SKM-1 (cell line): ENCODE measurements around the gene ACSS1.

Source experiments
- DNase-seq: peaks from one replicate; lab custom pipeline; 2025; ENCODE audit not compliant: unreplicated experiment; lab: John Stamatoyannopoulos, UW

Gene ACSS1

DNA sequence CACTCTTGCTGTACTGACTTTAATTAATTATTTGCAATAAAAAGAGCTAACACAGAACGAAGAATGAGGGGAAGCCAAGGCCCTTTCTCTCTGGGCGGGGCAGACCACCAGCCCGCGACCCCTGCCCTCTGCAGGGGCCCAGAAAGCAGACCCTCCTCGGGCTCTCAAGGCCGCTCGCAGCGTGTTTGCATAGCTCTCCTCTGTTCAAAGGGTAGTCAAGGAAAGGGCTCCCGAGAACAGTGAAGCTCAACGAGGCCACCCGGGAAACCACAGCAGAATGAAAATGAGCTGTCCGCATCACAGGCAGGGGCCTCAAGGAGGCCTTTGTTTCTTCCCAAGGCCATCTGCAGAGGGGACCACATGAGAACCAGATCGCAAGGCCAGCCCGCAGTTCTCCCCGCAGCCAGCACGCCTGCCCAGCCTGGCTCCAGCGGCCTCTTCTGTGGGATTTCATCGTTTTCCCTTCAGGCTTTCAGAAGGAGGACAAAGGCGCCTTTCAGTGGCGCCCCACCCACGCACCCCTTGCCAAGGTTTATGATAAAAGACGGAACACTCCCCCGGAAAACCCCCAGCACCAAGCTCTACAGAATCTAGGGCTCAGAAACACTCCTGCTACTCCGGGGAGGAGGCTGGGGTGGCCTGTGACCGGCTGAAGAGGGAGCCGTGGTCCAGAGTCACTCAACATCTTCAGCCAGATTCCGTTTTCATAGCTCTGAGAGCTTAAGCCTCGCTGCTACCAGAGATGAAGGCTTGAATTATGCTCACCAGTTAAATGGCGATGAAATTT is 25.3 kb downstream of the ACSS1 start:
- no peak for DNase-seq

DNA sequence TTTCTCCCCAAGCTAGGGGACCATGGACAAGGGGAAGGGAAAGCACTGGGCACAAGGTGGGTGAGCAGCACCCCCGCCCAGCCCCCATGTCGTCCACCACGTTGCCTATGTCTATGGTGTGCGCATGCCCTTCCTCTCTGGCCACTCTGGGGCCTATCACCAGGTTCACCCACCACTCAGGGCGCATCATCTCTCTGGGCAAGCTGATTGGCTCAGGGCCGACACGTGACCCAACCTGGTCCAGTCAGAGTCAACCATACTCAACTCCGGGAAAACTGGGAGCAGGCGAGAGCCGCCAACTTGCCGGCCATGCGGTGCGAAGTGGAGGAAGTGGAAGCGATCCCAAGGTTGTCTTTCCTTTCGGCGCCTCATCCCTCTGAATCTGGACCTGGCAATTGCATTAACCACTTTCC is 25.9 kb downstream of the ACSS1 start:
- DNase-seq: no peak

DNA sequence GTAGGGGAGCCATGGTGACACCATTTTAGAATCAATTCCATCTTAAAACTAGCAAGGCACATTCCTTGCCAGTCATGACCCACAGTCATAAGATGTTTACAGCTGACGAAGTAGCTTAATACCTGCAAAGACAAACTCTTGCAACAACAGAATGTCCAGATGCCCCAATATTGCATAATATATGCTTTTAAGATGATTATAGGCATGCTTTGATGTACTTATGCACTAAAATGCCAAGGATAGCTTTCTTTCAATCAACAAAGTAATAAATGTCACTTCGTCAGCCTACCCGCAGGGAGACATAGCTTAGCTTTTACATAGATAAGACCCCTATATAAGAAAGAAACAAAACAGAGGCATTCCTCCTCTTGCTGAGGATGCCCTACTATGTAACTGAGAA is 26.7 kb downstream of the ACSS1 start:
- DNase-seq: no peak

DNA sequence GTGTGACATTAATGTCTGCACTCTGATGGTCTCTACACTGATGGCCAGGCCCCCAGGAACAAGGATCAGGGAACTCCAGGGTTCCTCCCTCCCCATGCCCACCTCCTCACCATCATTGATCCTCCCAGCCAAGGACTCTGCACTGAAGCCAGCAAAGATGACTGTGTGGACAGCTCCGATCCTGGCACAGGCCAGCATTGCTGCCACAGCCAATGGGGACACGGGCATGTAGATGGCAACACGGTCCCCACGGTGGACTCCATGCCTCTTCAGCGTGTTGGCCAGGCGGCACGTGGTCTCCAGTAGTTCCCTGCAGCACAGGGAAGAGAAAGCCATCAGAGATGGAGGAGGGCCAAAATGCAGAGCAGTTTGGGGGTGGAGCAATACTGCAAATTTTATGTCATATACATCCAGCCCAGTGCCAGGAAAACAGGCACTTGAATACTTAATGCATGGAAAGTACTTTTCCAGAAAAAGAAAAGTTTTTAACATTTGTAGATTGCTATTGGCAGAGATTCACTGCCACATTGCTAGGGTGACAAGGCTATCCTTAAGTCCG is 27.2 kb downstream of the ACSS1 start:
- DNase-seq: no peak

DNA sequence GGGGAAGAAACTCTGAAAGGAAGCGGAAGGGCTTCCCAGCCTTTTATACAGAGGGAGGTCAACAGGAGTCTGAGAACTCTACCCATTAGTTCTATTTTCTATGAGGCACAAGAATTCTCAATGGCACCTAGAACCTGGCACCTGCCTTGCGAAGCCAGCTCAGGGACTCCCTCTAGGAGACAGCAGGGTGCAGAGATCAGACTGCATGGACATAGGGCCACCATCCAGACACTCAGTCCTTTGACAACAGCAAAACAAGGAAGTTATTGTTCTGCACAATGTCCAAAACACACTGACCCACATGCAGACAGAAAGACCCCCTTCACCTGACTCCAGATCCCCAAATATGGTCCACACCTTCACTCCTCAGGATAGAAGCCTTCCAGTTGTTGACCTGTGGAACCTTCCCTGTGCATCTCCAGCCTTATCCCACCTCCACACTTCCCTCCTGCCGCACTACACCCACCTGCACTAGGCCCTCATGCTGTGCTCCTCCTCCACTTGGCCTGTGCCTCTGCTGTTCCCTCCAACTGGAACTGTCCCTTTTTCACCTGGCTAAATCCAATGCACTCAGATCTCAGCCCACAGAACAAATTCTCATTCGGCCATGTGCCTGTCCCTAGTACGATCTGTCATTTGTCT is 27.8 kb downstream of the ACSS1 start:
- DNase-seq: no peak

DNA sequence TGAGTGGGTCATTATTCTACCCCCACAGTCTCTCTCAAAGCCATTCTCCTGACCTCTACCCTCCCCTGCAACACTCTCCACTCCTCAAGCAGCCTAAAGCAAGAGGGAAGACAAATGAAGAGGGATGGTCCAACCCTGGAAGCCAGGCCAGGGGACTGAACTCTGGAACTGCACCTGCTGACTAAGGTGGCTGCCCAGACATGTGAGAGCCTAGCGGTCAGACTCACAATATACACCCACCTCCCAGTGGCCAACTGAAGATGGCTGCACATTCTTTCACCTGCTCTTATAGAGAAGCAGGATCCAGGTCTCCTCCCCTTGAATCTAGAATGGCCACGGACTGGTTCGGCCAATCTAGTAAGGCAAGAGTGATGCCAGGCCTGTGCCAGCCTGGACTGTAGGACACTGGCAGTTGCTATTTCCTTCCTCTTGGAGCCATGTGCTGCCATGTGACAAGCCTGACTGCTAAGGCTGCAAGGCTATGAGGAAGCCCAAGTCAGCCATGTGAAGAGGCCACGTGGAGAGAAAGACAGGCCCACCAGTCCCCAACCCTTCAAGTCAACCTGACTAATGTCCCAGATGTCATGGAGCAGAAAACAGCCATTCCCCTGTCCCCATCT is 31.8 kb downstream of the ACSS1 start:
- DNase-seq: no peak

DNA sequence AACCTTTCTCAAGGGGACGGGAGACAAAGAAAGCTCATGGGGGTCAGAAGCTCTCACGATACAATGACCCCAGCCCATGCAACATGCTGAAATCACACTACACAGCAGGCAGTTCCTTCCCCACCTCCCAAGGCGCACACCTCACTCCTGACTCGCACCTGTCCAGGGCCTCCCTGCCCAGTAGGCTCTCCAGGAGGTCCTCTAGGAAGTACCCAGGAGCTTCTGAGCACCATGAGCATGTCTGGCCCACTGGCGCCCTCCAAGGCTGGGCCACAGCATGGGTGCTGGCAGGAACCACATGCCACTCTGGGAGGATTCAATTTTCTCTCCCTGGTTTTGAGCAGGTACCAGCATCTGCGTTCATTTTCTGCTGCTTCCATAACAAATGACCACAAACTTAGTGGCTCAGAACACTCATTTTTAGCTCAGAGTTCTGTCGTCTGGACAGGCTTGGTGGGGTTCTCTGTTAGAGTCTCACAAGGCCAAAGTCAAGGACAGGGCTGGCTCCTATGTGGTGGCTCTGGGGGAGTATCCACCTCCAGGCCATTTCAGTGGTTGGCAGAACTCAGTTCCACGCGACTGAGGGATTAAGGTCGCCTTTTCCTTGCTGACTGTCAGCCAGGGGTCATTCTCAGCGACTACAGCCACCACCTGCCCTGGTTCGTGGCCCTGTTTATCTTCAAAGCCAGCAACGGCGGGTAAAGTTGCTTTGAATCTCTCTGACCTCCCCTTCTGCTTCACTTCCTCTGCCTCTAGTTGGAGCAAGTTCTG is 32.7 kb downstream of the ACSS1 start:
- DNase-seq: no peak

DNA sequence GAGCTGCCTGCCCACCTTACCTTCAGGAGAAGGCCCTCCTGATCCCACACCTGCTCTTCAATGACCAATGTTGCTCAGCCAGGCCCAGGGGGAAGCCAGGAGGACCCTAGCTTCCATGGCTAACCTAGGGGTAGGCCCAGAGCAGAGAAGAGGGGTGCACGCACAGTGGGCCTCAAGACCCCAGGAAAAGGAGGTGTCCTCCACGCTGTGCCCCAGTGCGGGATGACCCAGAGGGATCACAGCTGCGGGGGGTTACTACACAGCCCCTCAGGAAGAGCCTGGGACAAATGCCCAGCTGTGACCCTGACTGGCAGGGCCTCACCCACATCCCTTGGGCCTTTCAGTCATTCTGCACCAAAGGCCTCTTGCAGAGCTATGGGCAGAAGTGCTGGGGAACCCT is 33.8 kb downstream of the ACSS1 start:
- DNase-seq: no peak

DNA sequence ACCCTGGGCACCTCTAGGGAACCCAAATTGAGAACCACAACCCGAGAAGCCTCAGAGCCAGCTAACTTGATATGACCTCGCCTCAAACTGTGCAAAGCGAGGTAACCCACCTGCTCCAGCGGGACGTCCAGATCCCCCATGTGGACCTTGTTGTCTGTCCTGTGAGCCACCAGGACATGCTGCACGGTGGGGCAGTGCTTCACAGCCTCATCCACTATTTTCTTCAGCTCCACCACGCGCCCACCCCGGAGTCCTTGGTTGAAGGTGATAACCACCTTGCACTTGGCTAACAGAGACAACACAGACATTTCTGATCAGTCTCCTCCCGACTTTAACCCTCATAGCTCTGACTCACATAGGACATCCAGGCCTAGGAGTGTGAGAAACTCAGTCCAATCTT is 34.6 kb downstream of the ACSS1 start:
- no peak for DNase-seq

DNA sequence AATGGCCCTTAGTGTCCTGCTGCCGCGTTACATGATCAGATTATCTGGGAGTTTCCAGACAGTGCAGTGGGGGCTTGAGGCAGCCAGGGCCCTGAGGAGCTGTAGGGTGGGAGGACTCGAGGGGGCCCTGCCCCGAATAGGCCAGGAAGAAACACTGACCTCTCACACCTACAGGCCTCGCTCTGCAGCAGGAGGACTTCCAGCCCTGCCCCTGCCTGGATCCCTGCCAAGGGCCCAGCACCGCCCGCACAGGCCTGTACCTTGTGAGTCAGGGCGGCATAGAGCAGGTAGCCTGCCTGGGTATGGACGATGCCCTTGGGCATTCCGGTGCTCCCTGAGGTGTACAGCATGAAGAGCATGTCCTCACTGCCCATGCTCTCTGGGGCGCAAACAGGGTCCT is 35.3 kb downstream of the ACSS1 start:
- no peak for DNase-seq

DNA sequence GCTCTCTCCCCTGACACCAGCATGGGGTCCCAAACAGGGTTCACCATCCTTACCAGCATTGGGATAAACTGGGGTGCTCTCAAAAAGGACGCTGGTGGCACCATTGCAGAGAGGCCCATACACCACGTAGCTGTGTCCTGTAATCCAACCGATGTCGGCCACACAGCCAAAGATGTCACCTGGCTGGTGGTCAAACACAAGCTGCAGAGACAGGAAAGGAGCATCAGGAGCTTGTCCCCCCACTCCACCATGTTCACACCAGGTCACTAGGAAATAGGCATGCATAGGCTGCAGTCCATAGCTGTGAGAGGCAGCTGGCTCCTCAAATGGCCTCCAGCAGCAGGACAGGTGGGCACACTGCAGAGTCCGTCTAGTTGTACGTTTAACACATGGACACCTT is 36.6 kb downstream of the ACSS1 start:
- DNase-seq: no peak

DNA sequence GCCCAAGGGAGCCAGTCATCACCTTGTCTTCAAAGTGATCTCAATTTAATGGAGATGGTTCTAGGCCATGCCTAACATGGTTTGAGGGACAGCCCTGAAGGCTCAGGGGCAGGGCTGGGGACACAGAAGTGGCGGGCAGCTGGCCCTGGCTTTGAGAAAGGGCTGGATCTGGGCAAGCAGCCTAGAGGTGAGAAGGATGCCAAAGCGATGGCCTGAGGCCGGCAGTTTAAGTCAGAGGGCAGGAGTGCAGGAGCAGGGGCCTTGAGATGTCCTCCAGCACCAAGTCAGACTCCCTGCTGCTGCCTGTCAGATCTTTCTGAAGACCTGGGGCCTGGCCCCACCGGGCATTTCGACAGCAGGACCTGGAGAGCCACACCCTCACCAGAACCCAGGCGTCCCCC is 37.0 kb downstream of the ACSS1 start:
- no peak for DNase-seq

DNA sequence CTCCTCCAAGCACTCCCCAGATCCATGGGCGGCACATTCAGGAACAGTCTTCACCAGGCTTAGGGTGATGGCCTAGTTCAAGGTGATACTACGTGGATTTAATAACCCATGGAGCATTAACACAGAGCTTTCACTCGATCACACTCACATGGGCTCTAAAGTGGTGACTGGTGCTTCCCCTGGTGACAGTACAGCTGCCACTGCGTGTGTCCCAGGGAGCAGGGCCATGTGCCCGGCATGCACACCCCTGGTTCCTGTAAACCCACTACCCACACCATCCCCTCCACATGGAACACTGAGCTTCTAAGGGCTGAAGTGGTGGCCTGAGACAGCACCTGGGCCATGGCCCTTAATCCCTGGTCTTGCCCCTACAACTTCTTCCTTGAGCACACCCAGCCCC is 37.6 kb downstream of the ACSS1 start:
- no peak for DNase-seq

DNA sequence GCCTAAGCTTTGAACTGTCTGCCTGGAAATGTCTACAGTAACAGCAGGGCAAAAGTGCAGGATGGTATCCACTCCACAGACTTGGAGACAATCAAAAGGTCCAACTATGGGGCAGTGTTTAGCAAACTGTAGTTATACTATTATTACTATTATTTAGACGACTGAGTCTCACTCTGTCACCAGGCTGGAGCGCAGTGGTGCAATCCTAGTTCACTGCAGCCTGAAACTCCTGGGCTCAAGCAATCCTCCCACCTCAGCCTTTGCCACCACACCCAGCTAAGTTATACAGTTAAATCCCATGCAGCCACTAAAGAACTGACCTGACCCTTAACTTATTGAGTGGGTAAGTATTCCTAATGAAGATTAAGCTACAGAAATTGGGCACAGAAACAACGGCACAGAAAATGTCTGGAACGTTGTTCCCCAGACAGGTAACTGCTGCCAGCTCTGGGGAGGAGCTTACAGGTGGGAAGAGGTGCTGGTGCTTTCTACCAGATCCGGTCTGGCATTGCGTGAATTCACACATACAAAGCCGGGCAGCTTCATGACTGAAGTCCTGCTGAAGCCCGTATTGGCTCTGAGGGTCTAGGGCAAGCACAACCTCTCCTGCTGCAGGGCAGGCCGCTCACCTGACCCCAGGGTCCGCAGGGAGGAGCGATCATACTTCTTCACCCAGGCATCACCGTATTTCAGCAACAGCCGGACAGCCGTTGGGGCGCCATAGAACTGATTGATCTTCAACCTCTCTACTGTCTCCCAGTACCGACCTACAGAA is 38.4 kb downstream of the ACSS1 start:
- DNase-seq: no peak

DNA sequence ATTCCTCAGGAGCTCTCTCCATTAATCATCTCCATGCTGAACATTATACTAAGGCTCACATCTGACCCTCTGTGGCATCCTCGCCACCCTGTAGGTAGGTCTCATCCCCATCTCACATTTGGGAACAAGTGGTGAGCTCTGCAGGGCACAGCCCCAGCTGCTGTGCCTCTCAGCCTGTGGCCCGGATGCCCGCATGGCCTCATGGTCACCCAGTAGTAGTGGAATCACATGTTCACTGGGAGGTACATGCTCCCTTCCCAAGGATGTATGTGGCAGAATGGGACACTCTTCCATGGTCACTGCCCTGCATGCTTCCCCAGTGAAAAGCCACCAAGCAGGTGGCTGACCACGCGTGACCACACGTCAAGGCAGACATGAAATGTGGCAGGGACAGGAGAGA is 39.1 kb downstream of the ACSS1 start:
- no peak for DNase-seq

DNA sequence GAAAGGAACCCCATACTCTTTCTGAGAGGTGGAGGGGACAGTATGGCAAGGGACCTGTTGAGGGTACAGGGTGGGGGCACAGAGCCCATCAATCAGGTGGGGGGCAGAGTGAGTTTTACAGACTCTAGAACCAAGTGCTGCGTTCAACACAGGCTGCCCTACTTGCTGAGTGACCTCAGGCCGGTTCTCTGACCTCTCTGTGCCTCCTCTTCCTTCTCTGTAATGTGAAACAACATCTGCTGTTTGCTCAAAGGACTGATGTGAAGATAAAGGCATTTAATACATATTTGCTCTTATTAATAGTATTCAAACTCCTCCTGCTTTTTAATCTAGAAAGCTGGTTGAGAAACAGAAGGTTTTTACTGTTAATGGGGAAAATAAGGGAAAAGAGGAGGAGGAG is 39.5 kb downstream of the ACSS1 start:
- DNase-seq: no peak

DNA sequence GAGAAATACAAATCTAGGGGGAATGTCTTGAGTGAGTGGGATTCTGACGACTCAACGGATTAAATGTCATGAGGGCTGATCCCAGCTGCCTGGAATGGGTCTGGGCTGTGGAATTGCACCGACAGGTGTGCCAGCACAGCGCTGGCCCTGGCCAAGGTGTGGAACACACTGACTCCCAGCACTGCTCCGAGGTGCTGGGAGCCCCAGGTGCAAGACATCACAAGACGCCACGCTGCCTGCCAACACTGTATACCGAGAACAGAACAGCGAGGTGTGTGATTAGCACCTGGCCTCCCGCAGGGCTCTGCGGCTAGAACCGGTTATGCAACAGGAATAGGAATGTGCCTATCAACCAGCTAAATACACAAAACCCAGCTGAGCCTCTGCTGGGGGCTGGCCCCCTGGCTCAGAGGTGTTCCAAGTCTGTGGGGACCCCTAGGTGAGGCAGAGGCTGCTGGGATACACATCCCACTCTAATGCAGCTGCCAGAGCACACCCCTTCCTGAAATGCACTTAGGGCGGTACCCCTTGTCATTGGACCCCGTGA is 40.6 kb downstream of the ACSS1 start:
- DNase-seq: no peak

DNA sequence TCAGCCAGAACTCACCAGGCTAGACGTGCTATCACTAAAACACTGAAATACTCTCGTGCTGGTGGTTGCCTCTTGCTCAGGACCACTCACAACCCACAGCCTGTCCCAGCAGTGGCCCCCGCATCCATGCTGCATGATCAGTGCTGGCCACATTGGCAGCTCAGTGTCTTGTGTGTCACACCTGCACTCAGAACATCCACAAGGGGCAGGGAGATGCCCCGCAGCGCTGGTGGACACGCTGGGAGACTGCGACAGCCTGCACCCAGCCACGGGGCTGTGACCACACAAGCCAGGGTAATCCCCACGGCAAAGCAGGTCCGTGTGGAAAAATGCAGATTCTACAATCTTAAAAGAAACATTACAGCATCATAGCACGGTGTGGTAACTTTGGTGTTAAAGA is 41.5 kb downstream of the ACSS1 start:
- no peak for DNase-seq

DNA sequence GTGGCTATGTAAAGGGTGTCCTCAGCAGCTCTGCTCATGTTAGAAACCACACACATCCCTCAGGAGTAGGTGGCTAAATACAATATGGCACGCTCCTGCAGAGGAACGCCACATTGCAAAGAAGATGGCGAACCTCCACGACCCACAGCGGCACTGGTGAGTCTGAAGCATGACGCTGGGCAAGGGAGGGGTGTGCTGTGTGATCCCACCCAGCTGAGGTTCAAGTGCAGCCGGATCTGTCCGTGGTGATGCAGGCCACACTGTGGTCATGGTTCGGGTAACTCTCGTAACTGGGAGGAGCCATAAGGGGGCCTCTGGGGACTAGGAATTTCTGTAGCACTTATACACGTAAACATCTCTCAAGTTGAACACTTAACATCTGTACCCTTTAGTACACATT is 42.0 kb downstream of the ACSS1 start:
- DNase-seq: no peak

DNA sequence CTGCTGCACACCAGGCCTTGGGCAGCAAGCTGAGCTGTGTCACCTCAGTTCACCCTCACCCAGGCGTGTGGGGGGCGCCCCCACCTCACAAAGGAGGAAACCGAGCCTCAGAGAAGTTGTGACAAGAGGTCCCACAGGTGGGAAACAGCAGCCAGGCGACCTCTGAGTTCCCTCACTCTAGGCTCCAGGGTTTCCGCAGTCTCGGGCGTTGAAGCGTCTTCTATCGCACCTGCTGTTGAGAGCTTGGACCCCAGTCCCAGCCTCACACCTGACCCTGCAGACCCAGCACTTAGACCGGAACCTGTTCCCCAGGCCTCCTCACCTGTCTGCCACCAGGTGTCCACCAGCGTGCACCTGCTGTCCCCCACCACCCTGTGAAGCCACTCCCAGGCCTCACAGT is 43.1 kb downstream of the ACSS1 start:
- no peak for DNase-seq
